Measurements from ENCODE around the gene RAPGEF2.

The RAPGEF2 gene

DNA sequence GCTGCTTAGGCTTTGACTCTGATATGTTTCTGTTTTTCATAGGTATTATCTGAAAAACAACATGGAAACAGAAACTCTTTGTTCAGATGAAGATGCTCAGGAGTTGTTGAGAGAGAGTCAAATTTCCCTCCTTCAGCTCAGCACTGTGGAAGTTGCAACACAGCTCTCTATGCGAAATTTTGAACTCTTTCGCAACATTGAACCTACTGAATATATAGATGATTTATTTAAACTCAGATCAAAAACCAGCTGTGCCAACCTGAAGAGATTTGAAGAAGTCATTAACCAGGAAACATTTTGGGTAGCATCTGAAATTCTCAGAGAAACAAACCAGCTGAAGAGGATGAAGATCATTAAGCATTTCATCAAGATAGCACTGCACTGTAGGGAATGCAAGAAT lies 238.6 kb downstream of the RAPGEF2 start:
- Histone ChIP-seq H3K9me3 (ENCODE audit: control insufficient read depth, low read length) (no peaks in the 10 kb centered on the region), H3K4me3 (ENCODE audit: insufficient read depth in 1 of 2, low read depth in 1 of 2, low read length in 2 of 2) (no peak overlapping the region), H3K36me3 (ENCODE audit: control insufficient read depth in 1 of 2, insufficient read depth in 2 of 2, low read depth in 1 of 2, low read length in 2 of 2) (peaks cover 10 to 72% of the 10 kb centered on the region in 2 experiments), H2AK5ac (ENCODE audit: low read length, severe bottlenecking) (no peak overlapping the region), H2BK12ac (ENCODE audit: low read length in 2 of 2) (no peak overlapping the region), H3K9ac (ENCODE audit: low read length) (no peak overlapping the region), H2BK120ac (ENCODE audit: low read depth, low read length) (no peak overlapping the region), H3K4ac (ENCODE audit: low read depth in 1 of 2, low read length in 2 of 2) (no peak overlapping the region), H3K27me3 (ENCODE audit: control insufficient read depth in 1 of 2, insufficient read depth in 1 of 2, low read length in 2 of 2) (no peaks in the 10 kb centered on the region), H3K14ac (ENCODE audit: low read length in 2 of 2) (no peak overlapping the region), H3K18ac (ENCODE audit: low read depth in 1 of 2, low read length in 2 of 2) (no peak overlapping the region), H2AFZ (ENCODE audit: low read depth, low read length) (no peak overlapping the region), H3K4me2 (ENCODE audit: low read length, poor library complexity, severe bottlenecking) (no peak overlapping the region), H3K23ac (ENCODE audit: low read length in 2 of 2) (no peak overlapping the region), H2BK15ac (ENCODE audit: low read depth, poor library complexity, severe bottlenecking) (no peak overlapping the region), H3K4me1 (ENCODE audit: control insufficient read depth, insufficient read depth, low read depth, low read length) (no peaks in the 10 kb centered on the region), H4K8ac (ENCODE audit: low read length) (no peak overlapping the region), H3K79me1 (replicated peaks; ENCODE audit: low read length, poor library complexity, severe bottlenecking) (peaks cover 5% of the 10 kb centered on the region), H2BK5ac (ENCODE audit: low read depth, low read length, poor library complexity, severe bottlenecking) (no peak overlapping the region), H4K91ac (ENCODE audit: low read length) (no peak overlapping the region), H3K27ac (ENCODE audit: low read length, poor library complexity, severe bottlenecking) (no peak overlapping the region)
- no CpG with 5 or more reads among the region's 2 CpGs for WGBS
- peak; percentile 27 for DNase-seq

DNA sequence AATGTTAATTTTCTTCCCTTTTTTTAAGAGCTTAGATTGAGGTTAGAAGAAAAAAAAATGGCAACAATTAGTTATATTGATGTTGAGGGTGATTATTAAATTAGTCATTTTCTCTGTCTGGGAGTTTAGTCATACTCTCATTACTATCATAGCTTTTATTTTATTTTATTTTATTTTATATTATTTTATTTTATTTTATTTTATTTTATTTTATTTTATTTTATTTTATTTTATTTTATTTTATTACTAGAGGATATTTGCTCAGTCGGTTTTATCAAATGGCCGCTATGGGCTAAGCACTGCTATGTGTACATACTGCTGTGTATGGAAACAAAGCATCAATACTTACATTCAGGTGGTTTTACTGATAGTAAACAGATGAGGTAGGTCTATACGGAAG lies 239.5 kb downstream of the RAPGEF2 start:
- Histone ChIP-seq H3K18ac (ENCODE audit: low read depth in 1 of 2, low read length in 2 of 2) (no peak overlapping the region), H3K23ac (ENCODE audit: low read length in 2 of 2) (no peak overlapping the region), H3K9me3 (ENCODE audit: control insufficient read depth, low read length) (no peaks in the 10 kb centered on the region), H3K14ac (ENCODE audit: low read length in 2 of 2) (no peak overlapping the region), H3K36me3 (ENCODE audit: control insufficient read depth in 1 of 2, insufficient read depth in 2 of 2, low read depth in 1 of 2, low read length in 2 of 2) (peaks cover 10 to 80% of the 10 kb centered on the region in 2 experiments), H3K4ac (ENCODE audit: low read depth in 1 of 2, low read length in 2 of 2) (no peak overlapping the region), H3K4me1 (ENCODE audit: control insufficient read depth, insufficient read depth, low read depth, low read length) (peaks cover 1% of the 10 kb centered on the region), H3K27ac (ENCODE audit: low read length, poor library complexity, severe bottlenecking) (no peak overlapping the region), H4K8ac (ENCODE audit: low read length) (no peak overlapping the region), H2BK15ac (ENCODE audit: low read depth, poor library complexity, severe bottlenecking) (no peak overlapping the region), H2BK120ac (ENCODE audit: low read depth, low read length) (no peak overlapping the region), H4K91ac (ENCODE audit: low read length) (no peak overlapping the region), H2BK5ac (ENCODE audit: low read depth, low read length, poor library complexity, severe bottlenecking) (no peak overlapping the region), H3K4me3 (ENCODE audit: insufficient read depth in 1 of 2, low read depth in 1 of 2, low read length in 2 of 2) (no peak overlapping the region), H2AK5ac (ENCODE audit: low read length, severe bottlenecking) (no peak overlapping the region), H3K9ac (ENCODE audit: low read length) (no peak overlapping the region), H2BK12ac (ENCODE audit: low read length in 2 of 2) (no peak overlapping the region), H3K79me1 (replicated peaks; ENCODE audit: low read length, poor library complexity, severe bottlenecking) (peaks cover 7% of the 10 kb centered on the region), H3K27me3 (ENCODE audit: control insufficient read depth in 1 of 2, insufficient read depth in 1 of 2, low read length in 2 of 2) (no peaks in the 10 kb centered on the region), H2AFZ (ENCODE audit: low read depth, low read length) (no peak overlapping the region), H3K4me2 (ENCODE audit: low read length, poor library complexity, severe bottlenecking) (no peak overlapping the region)
- WGBS, result no CpG with 5 or more reads among the region's 3 CpGs
- DNase-seq, result no peak

DNA sequence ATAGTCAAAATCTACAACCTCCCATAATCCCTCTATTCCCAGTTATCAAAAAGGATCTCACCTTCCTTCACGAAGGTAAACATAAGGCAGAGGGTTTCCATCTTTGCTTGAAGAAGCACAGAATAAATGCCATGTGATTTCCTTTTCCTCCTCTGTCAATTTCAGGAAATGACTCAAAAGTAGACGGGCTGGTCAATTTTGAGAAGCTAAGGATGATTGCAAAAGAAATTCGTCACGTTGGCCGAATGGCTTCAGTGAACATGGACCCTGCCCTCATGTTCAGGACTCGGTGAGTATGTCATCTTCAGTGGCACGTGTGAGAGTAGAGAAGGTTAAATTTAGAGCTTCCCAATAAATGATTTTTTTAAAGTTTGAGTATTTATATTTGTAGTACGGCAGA lies 240.2 kb downstream of the RAPGEF2 start:
- Histone ChIP-seq H2BK5ac (ENCODE audit: low read depth, low read length, poor library complexity, severe bottlenecking) (no peak overlapping the region), H3K9me3 (ENCODE audit: control insufficient read depth, low read length) (no peaks in the 10 kb centered on the region)
- 95% methylated on average over 8 of the region's 8 CpGs for WGBS

GRCh38 chr4:159344877-159345276 lies 242.0 kb downstream of the RAPGEF2 start:
- Histone ChIP-seq H3K9me3 (ENCODE audit: control insufficient read depth, low read length) (no peaks in the 10 kb centered on the region), H4K8ac (ENCODE audit: low read length) (no peak overlapping the region), H2BK5ac (ENCODE audit: low read depth, low read length, poor library complexity, severe bottlenecking) (no peak overlapping the region), H2AFZ (ENCODE audit: low read depth, low read length) (no peak overlapping the region), H3K18ac (ENCODE audit: low read depth in 1 of 2, low read length in 2 of 2) (no peak overlapping the region), H3K36me3 (ENCODE audit: control insufficient read depth in 1 of 2, insufficient read depth in 2 of 2, low read depth in 1 of 2, low read length in 2 of 2) (peaks cover 15 to 76% of the 10 kb centered on the region in 2 experiments), H3K4me2 (ENCODE audit: low read length, poor library complexity, severe bottlenecking) (no peak overlapping the region), H3K4me1 (ENCODE audit: control insufficient read depth, insufficient read depth, low read depth, low read length) (peaks cover 1% of the 10 kb centered on the region), H3K14ac (ENCODE audit: low read length in 2 of 2) (no peak overlapping the region), H2BK15ac (ENCODE audit: low read depth, poor library complexity, severe bottlenecking) (no peak overlapping the region), H3K27ac (ENCODE audit: low read length, poor library complexity, severe bottlenecking) (no peak overlapping the region), H2BK120ac (ENCODE audit: low read depth, low read length) (no peak overlapping the region), H4K91ac (ENCODE audit: low read length) (no peak overlapping the region), H3K4me3 (ENCODE audit: insufficient read depth in 1 of 2, low read depth in 1 of 2, low read length in 2 of 2) (no peak overlapping the region), H3K4ac (ENCODE audit: low read depth in 1 of 2, low read length in 2 of 2) (no peak overlapping the region), H2AK5ac (ENCODE audit: low read length, severe bottlenecking) (no peak overlapping the region), H3K27me3 (ENCODE audit: control insufficient read depth in 1 of 2, insufficient read depth in 1 of 2, low read length in 2 of 2) (no peaks in the 10 kb centered on the region), H3K23ac (ENCODE audit: low read length in 2 of 2) (no peak overlapping the region), H3K79me1 (replicated peaks; ENCODE audit: low read length, poor library complexity, severe bottlenecking) (peaks cover 9% of the 10 kb centered on the region), H2BK12ac (ENCODE audit: low read length in 2 of 2) (no peak overlapping the region), H3K9ac (ENCODE audit: low read length) (no peak overlapping the region)
- DNase-seq, result no peak
- whole genome bisulfite sequencing, result 96% methylated on average over 4 of the region's 4 CpGs

More for the DNA sequence above, 240.2 kb downstream of the RAPGEF2 start:
- H2AK5ac ChIP-seq (ENCODE audit: low read length, severe bottlenecking), result no peak overlapping the region
- no peaks in the 10 kb centered on the region for H3K27me3 ChIP-seq (ENCODE audit: control insufficient read depth in 1 of 2, insufficient read depth in 1 of 2, low read length in 2 of 2)
- H3K4ac ChIP-seq (ENCODE audit: low read depth in 1 of 2, low read length in 2 of 2), result no peak overlapping the region
- H3K27ac ChIP-seq (ENCODE audit: low read length, poor library complexity, severe bottlenecking), result no peak overlapping the region
- H2AFZ ChIP-seq (ENCODE audit: low read depth, low read length), result no peak overlapping the region
- H2BK15ac ChIP-seq (ENCODE audit: low read depth, poor library complexity, severe bottlenecking), result no peak overlapping the region
- no peak overlapping the region for H3K18ac ChIP-seq (ENCODE audit: low read depth in 1 of 2, low read length in 2 of 2)
- H3K14ac ChIP-seq (ENCODE audit: low read length in 2 of 2), result no peak overlapping the region
- no peak overlapping the region for H3K4me3 ChIP-seq (ENCODE audit: insufficient read depth in 1 of 2, low read depth in 1 of 2, low read length in 2 of 2)
- no peak overlapping the region for H3K4me2 ChIP-seq (ENCODE audit: low read length, poor library complexity, severe bottlenecking)
- no peak overlapping the region for H2BK120ac ChIP-seq (ENCODE audit: low read depth, low read length)
- no peak overlapping the region for H3K9ac ChIP-seq (ENCODE audit: low read length)
- H2BK12ac ChIP-seq (ENCODE audit: low read length in 2 of 2), result no peak overlapping the region
- H4K91ac ChIP-seq (ENCODE audit: low read length), result no peak overlapping the region
- H3K23ac ChIP-seq (ENCODE audit: low read length in 2 of 2), result no peak overlapping the region
- H3K36me3 ChIP-seq (ENCODE audit: control insufficient read depth in 1 of 2, insufficient read depth in 2 of 2, low read depth in 1 of 2, low read length in 2 of 2), result peaks cover 17 to 84% of the 10 kb centered on the region in 2 experiments
- peaks cover 9% of the 10 kb centered on the region for H3K79me1 ChIP-seq (replicated peaks; ENCODE audit: low read length, poor library complexity, severe bottlenecking)
- no peak for DNase-seq
- no peak overlapping the region for H4K8ac ChIP-seq (ENCODE audit: low read length)
- peaks cover 1% of the 10 kb centered on the region for H3K4me1 ChIP-seq (ENCODE audit: control insufficient read depth, insufficient read depth, low read depth, low read length)

Measured in mesenchymal stem cell (in vitro differentiated cells and primary cell).